GM19397 (cell line): ENCODE data around the gene TPSB2.
"Not testable (repeated sequence)": the region's sequence is repeated elsewhere in the genome, so short reads cannot be mapped to it uniquely, and the experiment has no call there.

Experiments
- ATAC-seq: cut with Tn5 transposase; IDR thresholded peaks from one replicate; pipeline ENCODE4 v1.9.1; 2021; ENCODE audit warnings: mild to moderate bottlenecking, moderate library complexity; ENCODE audit not compliant: unreplicated experiment

Gene TPSB2

GRCh38 chr16:1185460-1186207, 44.4 kb downstream of the TPSB2 start:
- not testable (repeated sequence) for ATAC-seq

GRCh38 chr16:1184980-1185379, 45.0 kb downstream of the TPSB2 start:
- ATAC-seq, result no peak

- ATAC-seq, result no peak
These were observed 45.7 kb downstream of the TPSB2 start for GRCh38 chr16:1184156-1184868.

- ATAC-seq, result no peak
These were observed 46.8 kb downstream of the TPSB2 start for GRCh38 chr16:1182950-1183907.

- no peak for ATAC-seq
These were observed 47.7 kb downstream of the TPSB2 start for GRCh38 chr16:1182316-1182671.

- no peak for ATAC-seq
These were observed 48.3 kb downstream of the TPSB2 start for GRCh38 chr16:1181404-1182315.

- ATAC-seq, result no peak
These were observed 49.2 kb downstream of the TPSB2 start for GRCh38 chr16:1180549-1181403.
